ENCODE results near the gene RNF144A.

GRCh38 chr2:6943523-6943922 is 26.3 kb downstream of the RNF144A start:
- TF ChIP-seq, protein P1, sequence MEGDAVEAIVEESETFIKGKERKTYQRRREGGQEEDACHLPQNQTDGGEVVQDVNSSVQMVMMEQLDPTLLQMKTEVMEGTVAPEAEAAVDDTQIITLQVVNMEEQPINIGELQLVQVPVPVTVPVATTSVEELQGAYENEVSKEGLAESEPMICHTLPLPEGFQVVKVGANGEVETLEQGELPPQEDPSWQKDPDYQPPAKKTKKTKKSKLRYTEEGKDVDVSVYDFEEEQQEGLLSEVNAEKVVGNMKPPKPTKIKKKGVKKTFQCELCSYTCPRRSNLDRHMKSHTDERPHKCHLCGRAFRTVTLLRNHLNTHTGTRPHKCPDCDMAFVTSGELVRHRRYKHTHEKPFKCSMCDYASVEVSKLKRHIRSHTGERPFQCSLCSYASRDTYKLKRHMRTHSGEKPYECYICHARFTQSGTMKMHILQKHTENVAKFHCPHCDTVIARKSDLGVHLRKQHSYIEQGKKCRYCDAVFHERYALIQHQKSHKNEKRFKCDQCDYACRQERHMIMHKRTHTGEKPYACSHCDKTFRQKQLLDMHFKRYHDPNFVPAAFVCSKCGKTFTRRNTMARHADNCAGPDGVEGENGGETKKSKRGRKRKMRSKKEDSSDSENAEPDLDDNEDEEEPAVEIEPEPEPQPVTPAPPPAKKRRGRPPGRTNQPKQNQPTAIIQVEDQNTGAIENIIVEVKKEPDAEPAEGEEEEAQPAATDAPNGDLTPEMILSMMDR (IDR thresholded peaks at IDR 0.05) = no peak
- no peak for TF ChIP-seq PRDM15 (CRISPR knock-in tag; IDR thresholded peaks at IDR 0.05)
- no peak for TF ChIP-seq USF1 (CRISPR knock-in tag; IDR thresholded peaks at IDR 0.05)
- no peak for TF ChIP-seq ATF2 (CRISPR knock-in tag; IDR thresholded peaks at IDR 0.05; ENCODE audit: borderline replicate concordance, low read depth)
- TF ChIP-seq, protein P2, sequence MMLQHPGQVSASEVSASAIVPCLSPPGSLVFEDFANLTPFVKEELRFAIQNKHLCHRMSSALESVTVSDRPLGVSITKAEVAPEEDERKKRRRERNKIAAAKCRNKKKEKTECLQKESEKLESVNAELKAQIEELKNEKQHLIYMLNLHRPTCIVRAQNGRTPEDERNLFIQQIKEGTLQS (CRISPR knock-in tag; conservative IDR thresholded peaks at IDR 0.05) = no peak
- no peak for TF ChIP-seq ELF4 (CRISPR knock-in tag; IDR thresholded peaks at IDR 0.05; ENCODE audit: low read depth)
- no peak for TF ChIP-seq JUN (CRISPR knock-in tag; IDR thresholded peaks at IDR 0.05)
- no peak for TF ChIP-seq NR2C2 (CRISPR knock-in tag; IDR thresholded peaks at IDR 0.05)
- TF ChIP-seq NR3C1 (CRISPR knock-in tag; conservative IDR thresholded peaks at IDR 0.05; ENCODE audit: low read depth) = no peak
- no peak for TF ChIP-seq CBFB (CRISPR knock-in tag; IDR thresholded peaks at IDR 0.05; ENCODE audit: low read depth)
